GM12878 (cell line): Measurements from ENCODE around the gene ZNF546. TPM values are rescaled to one million over a fixed set of nuclear protein-coding genes. Genes with fewer than 3 reads are reported as not detected.

Experiments
- ATAC-seq: fragments of 200-7000 bp; cut with Tn5 transposase; 3 replicates; pipeline ENCODE4 v1.9.1; 2020; ENCODE audit warnings: mild to moderate bottlenecking, moderate library complexity
- BruUV-seq: library from RNA; stranded (reverse); fragments of 400-500 nt; replicated peaks from 2 replicates; lab custom pipeline; 2021; lab: Mats Ljungman, UMichigan
- CTCF ChIA-PET: fragments of 300-600 bp; sonication (Branson Sonifier 250); formaldehyde crosslinking; extraction: SDS; loops from one replicate; lab custom pipeline; 2021; ENCODE audit warnings: inconsistent platforms; lab: Yijun Ruan, JAX
- POLR2A ChIA-PET: fragments of 350-600 bp; formaldehyde crosslinking; extraction: SDS; loops from one replicate; lab custom pipeline; 2021; ENCODE audit warnings: inconsistent platforms; lab: Charles Lee
- RAD21 ChIA-PET: fragments of 300-600 bp; sonication (Branson Sonifier 250); formaldehyde crosslinking; loops from one replicate; lab custom pipeline; 2023; ENCODE audit warnings: antibody characterized with exemption; ENCODE audit not compliant: unreplicated experiment; lab: Charles Lee
- SMC1A ChIA-PET: fragments of 300-600 bp; sonication (Branson Sonifier 250); formaldehyde crosslinking; loops from one replicate; lab custom pipeline; 2023; ENCODE audit not compliant: unreplicated experiment, uncharacterized antibody; lab: Charles Lee
- DNase-seq: peaks from one replicate; pipeline ENCODE4 v3.0.0-alpha.2; 2011; ENCODE audit warnings: low read depth, low spot score
- FAIRE-seq: peaks from 3 replicates; lab custom pipeline; 2011; peaks lifted over from hg19 to GRCh38; lab: Jason Lieb, UNC
- H2AFZ ChIP-seq: 2 replicates; pipeline ENCODE4 v1.6.0; 2011; ENCODE audit warnings: low read depth, low read length, control low read depth; ENCODE audit not compliant: control insufficient read depth
- H3K27ac ChIP-seq: 2 replicates; pipeline ENCODE4 v1.5.1; 2011; ENCODE audit warnings: control low read depth; ENCODE audit not compliant: control insufficient read depth, insufficient read depth
- H3K27me3 ChIP-seq, 2 experiments: replicated peaks in 1 of 2; 2 replicates each; pipeline versions ENCODE4 v1.6.0 to v1.6.1; 2011; ENCODE audit warnings: low read length in 1 of 2; ENCODE audit not compliant: control insufficient read depth in 2 of 2, insufficient read depth in 2 of 2
- H3K36me3 ChIP-seq, 2 experiments: 2 replicates each; pipeline ENCODE4 v1.5.1; 2011; ENCODE audit warnings: low read length in 1 of 2; ENCODE audit not compliant: control insufficient read depth in 2 of 2, insufficient read depth in 2 of 2
- H3K4me1 ChIP-seq: 2 replicates; pipeline ENCODE4 v1.6.1; 2011; ENCODE audit warnings: mild to moderate bottlenecking, low read length, moderate library complexity, mixed read lengths; ENCODE audit not compliant: control insufficient read depth, insufficient read depth
- H3K4me2 ChIP-seq: 2 replicates; pipeline ENCODE4 v1.6.0; 2011; ENCODE audit warnings: control low read depth; ENCODE audit not compliant: control insufficient read depth, insufficient read depth
- H3K4me3 ChIP-seq: fragments of 200-600 bp; sonication (generic); 2 replicates; pipeline ENCODE4 v1.5.1; 2016
- H3K79me2 ChIP-seq: 2 replicates; pipeline ENCODE4 v1.6.0; 2011; ENCODE audit warnings: low read length; ENCODE audit not compliant: control insufficient read depth, insufficient read depth
- H3K9ac ChIP-seq: 2 replicates; pipeline ENCODE4 v1.8.0; 2011; ENCODE audit warnings: low read length, control low read depth, mixed read lengths; ENCODE audit not compliant: control insufficient read depth, insufficient read depth
- H3K9me3 ChIP-seq: replicated peaks from 3 replicates; pipeline ENCODE4 v1.5.1; 2011; ENCODE audit warnings: mild to moderate bottlenecking, low read length; ENCODE audit not compliant: control insufficient read depth, insufficient read depth
- H4K20me1 ChIP-seq: 2 replicates; pipeline ENCODE4 v1.6.0; 2011; ENCODE audit not compliant: control insufficient read depth, insufficient read depth
- CHD2 ChIP-seq: IDR thresholded peaks from 2 replicates; pipeline ENCODE4 v1.6.1; 2011; ENCODE audit warnings: low read depth, low read length, improper control_type of control experiment, borderline replicate concordance
- EGR1 ChIP-seq, 2 experiments: IDR thresholded peaks; 1 replicate in 1 of 2; 2 replicates in 1 of 2; pipeline ENCODE4 v1.6.1; 2011 to 2012; ENCODE audit warnings: low read depth in 2 of 2, low read length in 2 of 2, borderline replicate concordance in 1 of 2, mild to moderate bottlenecking in 1 of 2, moderate library complexity in 1 of 2
- ETV6 ChIP-seq, 2 experiments: fragments of 450-650 bp in 1 of 2; IDR thresholded peaks in 1 of 2; conservative IDR thresholded peaks in 1 of 2; 2 replicates each; pipeline ENCODE4 v1.6.1; 2014; ENCODE audit warnings: antibody characterized with exemption in 1 of 2, borderline replicate concordance in 1 of 2, low read depth in 1 of 2, mild to moderate bottlenecking in 1 of 2, moderate library complexity in 1 of 2
- EZH2 ChIP-seq: IDR thresholded peaks from 2 replicates; pipeline ENCODE4 v1.6.1; 2012; ENCODE audit warnings: low read depth, mild to moderate bottlenecking, control low read depth, inconsistent platforms, low read length, borderline replicate concordance; ENCODE audit not compliant: control insufficient read depth
- FOS ChIP-seq: IDR thresholded peaks from 3 replicates; pipeline ENCODE4 v1.6.1; 2011; ENCODE audit warnings: borderline replicate concordance; ENCODE audit not compliant: insufficient read length; ENCODE audit errors: extremely low read depth
- IRF5 ChIP-seq: fragments of 450-650 bp; IDR thresholded peaks from 2 replicates; pipeline ENCODE4 v1.6.1; 2017; ENCODE audit warnings: borderline replicate concordance
- PML ChIP-seq: IDR thresholded peaks from 2 replicates; pipeline ENCODE4 v1.6.1; 2012; ENCODE audit warnings: low read length, inconsistent platforms
- RBBP5 ChIP-seq: fragments of 200-600 bp; sonication (generic); conservative IDR thresholded peaks from 2 replicates; pipeline ENCODE4 v1.6.1; 2016
- RCOR1 ChIP-seq: conservative IDR thresholded peaks from 2 replicates; pipeline ENCODE4 v1.6.1; 2012; ENCODE audit warnings: low read depth, low read length, improper control_type of control experiment
- SP1 ChIP-seq: IDR thresholded peaks from one replicate; pipeline ENCODE4 v1.6.1; 2011; ENCODE audit warnings: low read depth, low read length
- SREBF1 ChIP-seq: IDR thresholded peaks from 2 replicates; pipeline ENCODE4 v1.6.1; 2012; ENCODE audit warnings: mild to moderate bottlenecking, low read length
- STAT1 ChIP-seq: fragments of 450-650 bp; conservative IDR thresholded peaks from 2 replicates; pipeline ENCODE4 v1.6.1; 2014; ENCODE audit warnings: antibody characterized with exemption, mild to moderate bottlenecking
- SUPT20H ChIP-seq: IDR thresholded peaks from 2 replicates; pipeline ENCODE4 v1.6.1; 2011; ENCODE audit warnings: low read depth, mild to moderate bottlenecking, low read length, moderate library complexity, borderline replicate concordance; ENCODE audit not compliant: control insufficient read depth
- USF1 ChIP-seq: IDR thresholded peaks from 2 replicates; pipeline ENCODE4 v1.6.1; 2011; ENCODE audit warnings: borderline replicate concordance, low read depth, mild to moderate bottlenecking, moderate library complexity, mixed read lengths, low read length; ENCODE audit not compliant: insufficient read depth; ENCODE audit errors: extremely low read length
- ZNF592 ChIP-seq: fragments of 450-650 bp; IDR thresholded peaks from 2 replicates; pipeline ENCODE4 v1.6.1; 2017; ENCODE audit warnings: mild to moderate bottlenecking, moderate library complexity
- ZZZ3 ChIP-seq: IDR thresholded peaks from 2 replicates; pipeline ENCODE4 v1.6.1; 2011; ENCODE audit warnings: low read depth; ENCODE audit not compliant: control insufficient read depth, insufficient read length
- WGBS: methylation state at CpG from one replicate; pipeline ENCODE4 v1.1.6; 2016; ENCODE audit warnings: low lambda C conversion rate; ENCODE audit not compliant: insufficient replicate concordance, insufficient coverage; ENCODE audit errors: missing lambda C conversion rate; 5-methylcytosine and 5-hydroxymethylcytosine counted together
- in situ Hi-C: fragments of 300-500 bp; cut with MboI; formaldehyde crosslinking; loops from 9 replicates; pipeline ENCODE4 v1.14.3; 2018; ENCODE audit warnings: mixed read lengths
- intact Hi-C: fragments of 100-400 bp; cut with micrococcal nuclease; formaldehyde crosslinking; loops from one replicate; pipeline ENCODE4 v1.14.2; 2022; ENCODE audit not compliant: unreplicated experiment
- polyA plus RNA-seq, 11 experiments: library from polyadenylated mRNA; depleted of rRNA in 4 of 11; unstranded in 6 of 11; stranded (reverse) in 5 of 11; fragments of >200 nt; fragmentation: Nextera tagmentation in 4 of 11; fragmentation: Illumina TruSeq in 1 of 11; extraction: Ambion mirVana in 4 of 11; extraction: Trizol in 1 of 11; gene quantifications; 1 replicate in 1 of 11; 2 replicates in 10 of 11; pipeline versions ENCODE4 v1.2.1 to v1.2.3, GENCODE V29; 2011 to 2016; ENCODE audit warnings: inconsistent platforms in 2 of 11, missing spikeins in 2 of 11, low read depth in 1 of 11
- total RNA-seq, 4 experiments: library from RNA; depleted of rRNA in 3 of 4; stranded (reverse); fragments of >200 nt in 3 of 4; fragmentation: Illumina TruSeq in 1 of 4; extraction: Trizol in 1 of 4; gene quantifications; 2 replicates each; pipeline versions ENCODE4 v1.2.1 to v1.2.3, GENCODE V29; 2013 to 2021

Gene ZNF546
- total and polyA plus RNA-seq, 10 of the 15 experiments (the other 5 are each of a cell fraction or from before 2014, with no cell fraction given), result 0.88 to 4.1 (median 2.4) TPM

GRCh38 chr19:40055832-40056504 is 59.1 kb downstream of the ZNF546 start, which contains the start of gene ZNF780B:
TSS of gene ZNF780B (minus strand) at chr19:40056231. CDS start at chr19:40050332, 5,899 bp downstream.
- RAD21 ChIA-PET, result interaction anchor here (1.4 to 1.8 kb wide), 4 partner anchors 34 to 110 kb away, joined by 5 to 10 read pairs (median 6); partner anchors contain the start of genes PSMC4 and ZNF780A
- CTCF ChIA-PET, result interaction anchor here (1.0 to 1.5 kb wide), 6 partner anchors 55 to 263 kb away, joined by 3 to 4 read pairs (median 4); partner anchors contain the start of genes TTC9B and ZNF546
- ATAC-seq (peak; percentile 97), DNase-seq (peak; percentile 36), FAIRE-seq (peak; percentile 86)
- in situ Hi-C loops (no loop called here), intact Hi-C loops (no loop called here)
- SMC1A ChIA-PET, result interaction anchor here (0.7 to 2.9 kb wide), 6 partner anchors 29 to 114 kb away, joined by 3 to 17 read pairs (median 3); partner anchors contain the start of gene PSMC4
- WGBS, result 1% methylated on average over 40 of the region's 41 CpGs
- H3K27me3 ChIP-seq, result no peaks in the 10 kb centered on the region
- POLR2A ChIA-PET, result interaction anchor here (3.0 kb wide), 1 partner anchor 86 kb away, joined by 9 read pairs; the partner anchor contains the start of gene PSMC4
- peak within 1 kb of the TSS; percentile 72 for H3K4me3 ChIP-seq
- H3K4me2 ChIP-seq, result peak within 1 kb of the TSS; percentile 73
- H3K9ac ChIP-seq, result peak within 1 kb of the TSS; percentile 74
- H3K4me1 ChIP-seq, result no peaks in the 10 kb centered on the region; the same call in 1 of the 2 replicates
- no TSS peak for BruUV-seq
- peaks cover 20% of the 10 kb centered on the region for H3K79me2 ChIP-seq
- peak within 1 kb of the TSS; percentile 87 for H2AFZ ChIP-seq
- H3K36me3 ChIP-seq, result no peaks in the 10 kb centered on the region
- peak within 1 kb of the TSS; percentile 69 for H3K27ac ChIP-seq
- H3K9me3 ChIP-seq, result peaks cover 9% of the 10 kb centered on the region; the same call in 2 of the 3 replicates
- H4K20me1 ChIP-seq, result no peaks in the 10 kb centered on the region
- TF ChIP-seq SREBF1, result no peak
- no peak for TF ChIP-seq ETV6 (conservative IDR thresholded peaks at IDR 0.05 in 1 of 2, IDR thresholded peaks at IDR 0.05 in 1 of 2; ENCODE audit: borderline replicate concordance in 1 of 2, low read depth in 1 of 2)
- no peak for TF ChIP-seq STAT1
- TF ChIP-seq ZNF592, result no peak
- no peak for TF ChIP-seq SUPT20H
- no peak for TF ChIP-seq ZZZ3
- no peak for TF ChIP-seq RBBP5
- TF ChIP-seq RCOR1, result no peak
- no peak for TF ChIP-seq USF1
- TF ChIP-seq IRF5, result no peak
- TF ChIP-seq EGR1 (IDR thresholded peaks at IDR 0.05; ENCODE audit: borderline replicate concordance in 1 of 2, low read depth in 2 of 2, low read length in 2 of 2), result no peak
- no peak for TF ChIP-seq FOS
- TF ChIP-seq PML, result peak; percentile 59; the same call in 1 of the 2 replicates
- TF ChIP-seq CHD2, result peak; percentile 24; the same call in 1 of the 2 replicates
- no peak for TF ChIP-seq SP1
- TF ChIP-seq EZH2, result no peak
